Measurements from ENCODE around the gene SPEM3. TPM values are rescaled to one million over a fixed set of nuclear protein-coding genes. Genes with fewer than 3 reads are reported as not detected.

SPEM3 gene
- total and polyA plus RNA-seq, 2 of the 13 experiments (the other 11 are each of a cell fraction or from before 2014, with no cell fraction given): not detected

- 0 out of 2 replicates have a peak, but pooled peaks have one; percentile 28 for TF ChIP-seq KDM5B (CRISPR knock-in tag; IDR thresholded peaks at IDR 0.05; ENCODE audit: borderline replicate concordance)
- TF ChIP-seq ZBTB40 (IDR thresholded peaks at IDR 0.05): no peak
- TF ChIP-seq ZBTB40 (CRISPR knock-in tag; IDR thresholded peaks at IDR 0.05): no peak
- peak; percentile 28 for TF ChIP-seq TEAD3 (CRISPR knock-in tag; optimal IDR thresholded peaks at IDR 0.05; ENCODE audit: borderline replicate concordance)
- TF ChIP-seq PATZ1 (CRISPR knock-in tag; IDR thresholded peaks at IDR 0.05): no peak
- TF ChIP-seq SOX6 (IDR thresholded peaks at IDR 0.05): no peak
- TF ChIP-seq SOX6 (CRISPR knock-in tag; IDR thresholded peaks at IDR 0.05): 0 out of 2 replicates have a peak, but pooled peaks have one; percentile 25
- TF ChIP-seq NR2F6 (IDR thresholded peaks at IDR 0.05): peak; percentile 17; the same call in 1 of the 2 replicates
- no peak for TF ChIP-seq NR2F6 (CRISPR knock-in tag; IDR thresholded peaks at IDR 0.05)
- TF ChIP-seq ZNF232 (CRISPR knock-in tag; IDR thresholded peaks at IDR 0.05; ENCODE audit: borderline replicate concordance): no peak
- TF ChIP-seq SMARCC2 (IDR thresholded peaks at IDR 0.05): no peak
- no peak for TF ChIP-seq HCFC1 (IDR thresholded peaks at IDR 0.05; ENCODE audit: low read depth, low read length)
- no peak for TF ChIP-seq MAFG (CRISPR knock-in tag; IDR thresholded peaks at IDR 0.05)
- TF ChIP-seq ZNF574 (CRISPR knock-in tag; IDR thresholded peaks at IDR 0.05): 0 out of 2 replicates have a peak, but pooled peaks have one; percentile 38
Measured at GRCh38 chr17:7475764-7476422, 47.2 kb downstream of the SPEM3 start (continued).

All from HepG2 (cell line).